Smooth muscle cell (in vitro differentiated cells): ENCODE measurements around the gene GRIK5. TPM values are rescaled to one million over a fixed set of nuclear protein-coding genes. Genes with fewer than 3 reads are reported as not detected.

Source experiments
- DNase-seq: peaks from one replicate; lab custom pipeline; 2025; ENCODE audit not compliant: unreplicated experiment; lab: John Stamatoyannopoulos, UW
- H2AFZ ChIP-seq: fragments of 200-600 bp; sonication (generic); 2 replicates; pipeline ENCODE4 v1.6.0; 2016; ENCODE audit warnings: antibody characterized with exemption, low read depth, mild to moderate bottlenecking
- H3F3A ChIP-seq: fragments of 200-600 bp; sonication (generic); 2 replicates; pipeline ENCODE4 v1.6.0; 2017; ENCODE audit warnings: antibody characterized with exemption, low read depth
- H3K27ac ChIP-seq: fragments of 200-600 bp; sonication (generic); 2 replicates; pipeline ENCODE4 v1.5.1; 2016; ENCODE audit warnings: low read depth, mild to moderate bottlenecking
- H3K27me3 ChIP-seq: fragments of 200-600 bp; sonication (generic); 2 replicates; pipeline ENCODE4 v1.6.1; 2016; ENCODE audit warnings: low read depth, mild to moderate bottlenecking
- H3K36me3 ChIP-seq: fragments of 200-600 bp; sonication (generic); 2 replicates; pipeline ENCODE4 v1.5.1; 2016; ENCODE audit warnings: low read depth
- H3K4me1 ChIP-seq: fragments of 200-600 bp; sonication (generic); 2 replicates; pipeline ENCODE4 v1.5.1; 2016; ENCODE audit warnings: low read depth
- H3K4me2 ChIP-seq: fragments of 200-600 bp; sonication (generic); 2 replicates; pipeline ENCODE4 v1.6.0; 2016; ENCODE audit warnings: mild to moderate bottlenecking
- H3K4me3 ChIP-seq: fragments of 200-600 bp; sonication (generic); 2 replicates; pipeline ENCODE4 v1.5.1; 2016; ENCODE audit warnings: mild to moderate bottlenecking
- H3K79me2 ChIP-seq: fragments of 200-600 bp; sonication (generic); 2 replicates; pipeline ENCODE4 v1.6.0; 2016; ENCODE audit warnings: low read depth, mild to moderate bottlenecking
- H3K9ac ChIP-seq: fragments of 200-600 bp; sonication (generic); 2 replicates; pipeline ENCODE4 v1.6.0; 2016; ENCODE audit warnings: low read depth
- H3K9me3 ChIP-seq: fragments of 200-600 bp; sonication (generic); replicated peaks from 2 replicates; pipeline ENCODE4 v1.5.1; 2016; ENCODE audit warnings: low read depth
- H4K20me1 ChIP-seq: fragments of 200-600 bp; sonication (generic); 2 replicates; pipeline ENCODE4 v1.6.0; 2016; ENCODE audit warnings: low read depth
- CTCF ChIP-seq: fragments of 200-600 bp; sonication (generic); IDR thresholded peaks from 2 replicates; pipeline ENCODE4 v1.5.1; 2017; ENCODE audit warnings: borderline replicate concordance, mild to moderate bottlenecking, antibody characterized with exemption; ENCODE audit not compliant: insufficient read depth, poor library complexity, severe bottlenecking
- WGBS: methylation state at CpG from one replicate; pipeline ENCODE4 v1.1.7; 2016; ENCODE audit warnings: low lambda C conversion rate; 5-methylcytosine and 5-hydroxymethylcytosine counted together
- polyA plus RNA-seq: library from polyadenylated mRNA; unstranded; fragments of >200 nt; fragmentation: Nextera tagmentation; extraction: Ambion mirVana; gene quantifications from 2 replicates; pipeline ENCODE4 v1.2.1, GENCODE V29; 2016
- total RNA-seq: library from RNA; depleted of rRNA; stranded (reverse); fragments of >200 nt; gene quantifications from 2 replicates; pipeline ENCODE4 v1.2.3, GENCODE V29; 2014

The GRIK5 gene
- total and polyA plus RNA-seq, 2 experiments from 2014 or later, result 0.67 to 2.0 TPM

- H3K27ac ChIP-seq, result no peak overlapping the region
- no peak for TF ChIP-seq CTCF
- H3K4me3 ChIP-seq, result no peak overlapping the region
- H3F3A ChIP-seq, result no peaks in the 10 kb centered on the region
- H3K4me2 ChIP-seq, result no peak overlapping the region
- peaks cover 41% of the 10 kb centered on the region for H3K27me3 ChIP-seq
- no peak overlapping the region for H3K9ac ChIP-seq
- WGBS, result 86% methylated on average over 2 of the region's 2 CpGs
- H3K79me2 ChIP-seq, result no peaks in the 10 kb centered on the region
- no peak overlapping the region for H2AFZ ChIP-seq
- no peak for DNase-seq
- peaks cover 4% of the 10 kb centered on the region for H3K4me1 ChIP-seq
- H3K9me3 ChIP-seq, result no peaks in the 10 kb centered on the region
- no peaks in the 10 kb centered on the region for H4K20me1 ChIP-seq
- no peaks in the 10 kb centered on the region for H3K36me3 ChIP-seq
Measured at GRCh38 chr19:41990615-41991014, 79.4 kb downstream of the GRIK5 start.

DNA sequence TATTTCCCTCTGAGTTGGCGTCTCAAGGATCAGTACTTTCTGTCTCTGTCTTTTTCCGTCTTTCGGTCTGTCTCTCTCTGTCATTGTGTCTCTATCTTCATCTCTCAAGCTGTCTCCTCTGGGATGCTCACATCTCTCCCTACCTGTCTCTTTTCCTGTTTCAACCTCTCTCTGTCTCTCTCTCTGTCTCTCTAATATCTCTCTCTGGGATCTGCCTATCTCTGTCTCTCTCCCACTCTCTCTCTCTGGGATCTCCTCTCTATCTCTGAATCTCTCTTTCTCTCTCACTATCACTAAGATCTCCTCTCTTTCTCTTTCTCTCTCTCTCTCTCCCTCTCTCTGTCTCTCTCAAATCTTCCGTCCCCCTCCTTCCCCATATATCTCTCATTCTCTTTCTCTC, 80.0 kb downstream of the GRIK5 start:
- no peak for DNase-seq
- H3K4me2 ChIP-seq, result no peak overlapping the region
- H3K27ac ChIP-seq, result no peak overlapping the region
- H3K4me1 ChIP-seq, result peaks cover 4% of the 10 kb centered on the region
- no peaks in the 10 kb centered on the region for H4K20me1 ChIP-seq
- H3K79me2 ChIP-seq, result no peaks in the 10 kb centered on the region
- H2AFZ ChIP-seq, result no peak overlapping the region
- H3K4me3 ChIP-seq, result no peak overlapping the region
- WGBS, result 89% methylated on average over 4 of the region's 4 CpGs
- TF ChIP-seq CTCF, result no peak
- H3K9ac ChIP-seq, result no peak overlapping the region
- H3K27me3 ChIP-seq, result peaks cover 35% of the 10 kb centered on the region
- no peaks in the 10 kb centered on the region for H3K36me3 ChIP-seq
- no peaks in the 10 kb centered on the region for H3F3A ChIP-seq
- no peaks in the 10 kb centered on the region for H3K9me3 ChIP-seq

DNA sequence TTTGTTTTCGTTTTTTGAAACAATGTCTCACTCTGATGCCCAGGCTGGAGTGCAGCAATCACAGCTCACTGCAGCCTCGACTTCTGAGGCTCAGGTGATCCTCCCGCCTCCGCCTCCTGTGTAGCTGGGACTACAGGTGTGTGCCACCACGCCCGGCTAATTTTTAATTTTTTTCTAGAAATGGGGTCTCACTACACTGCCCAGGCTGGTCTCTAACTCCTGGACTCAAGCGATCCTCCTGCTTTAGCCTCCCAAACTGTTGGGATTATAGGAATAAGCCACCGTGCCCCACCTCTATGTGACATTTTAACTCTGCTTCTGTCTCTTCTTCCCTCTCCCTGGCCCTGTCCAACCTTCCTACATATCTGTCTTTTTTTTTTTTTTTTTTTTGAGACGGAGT, 81.1 kb downstream of the GRIK5 start:
- no peaks in the 10 kb centered on the region for H3F3A ChIP-seq
- H3K4me2 ChIP-seq, result no peak overlapping the region
- peaks cover 25% of the 10 kb centered on the region for H3K27me3 ChIP-seq
- H2AFZ ChIP-seq, result no peak overlapping the region
- 85% methylated on average over 9 of the region's 9 CpGs for WGBS
- no peak overlapping the region for H3K9ac ChIP-seq
- peaks cover 4% of the 10 kb centered on the region for H3K4me1 ChIP-seq
- no peaks in the 10 kb centered on the region for H3K79me2 ChIP-seq
- H3K27ac ChIP-seq, result no peak overlapping the region
- H3K9me3 ChIP-seq, result no peaks in the 10 kb centered on the region
- no peaks in the 10 kb centered on the region for H4K20me1 ChIP-seq
- no peak overlapping the region for H3K4me3 ChIP-seq
- no peak for DNase-seq
- no peaks in the 10 kb centered on the region for H3K36me3 ChIP-seq
- TF ChIP-seq CTCF, result no peak

DNA sequence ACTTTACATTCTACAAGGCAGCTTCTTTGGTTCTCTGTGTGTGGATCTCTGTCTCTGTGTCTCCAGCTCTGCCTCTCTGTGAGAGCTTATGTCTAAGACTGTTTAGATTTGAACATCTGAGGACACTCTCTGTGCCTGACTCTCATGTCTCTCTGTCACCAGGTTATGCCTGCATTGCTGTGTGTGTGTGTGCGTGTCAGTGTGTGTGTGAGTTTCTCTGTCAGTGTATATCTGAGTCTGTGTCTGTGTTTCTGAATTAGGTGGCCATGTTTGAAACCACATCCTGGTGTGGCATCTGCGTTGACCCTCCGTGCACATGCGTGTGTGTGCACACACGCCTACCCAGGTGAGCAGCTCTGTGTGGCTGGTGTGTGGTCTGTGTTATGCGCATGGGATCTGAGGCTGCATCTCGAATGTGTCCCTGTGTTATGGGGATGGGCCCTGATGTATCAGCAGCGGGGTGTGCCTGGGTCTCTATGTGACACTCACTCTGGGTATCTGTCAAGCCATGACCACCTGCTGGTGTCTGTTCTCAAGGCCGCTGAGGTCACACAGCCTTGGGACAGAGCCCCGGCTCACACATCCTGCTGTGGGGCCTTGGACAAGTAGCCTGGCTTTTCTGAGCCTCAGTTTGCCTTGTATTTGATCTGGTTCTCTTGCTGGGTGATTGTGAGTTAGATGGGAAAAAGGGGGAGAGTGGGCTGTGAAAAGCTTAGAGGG, 82.7 kb downstream of the GRIK5 start:
- TF ChIP-seq CTCF, result no peak
- Histone ChIP-seq H3F3A (no peaks in the 10 kb centered on the region), H2AFZ (no peak overlapping the region), H3K4me1 (no peaks in the 10 kb centered on the region), H3K4me3 (no peak overlapping the region), H3K36me3 (no peaks in the 10 kb centered on the region), H3K9me3 (no peaks in the 10 kb centered on the region), H3K27ac (no peak overlapping the region), H3K79me2 (no peaks in the 10 kb centered on the region), H3K4me2 (no peak overlapping the region), H3K27me3 (peaks cover 19% of the 10 kb centered on the region), H4K20me1 (no peaks in the 10 kb centered on the region), H3K9ac (no peak overlapping the region)
- 95% methylated on average over 10 of the region's 10 CpGs for WGBS
- no peak for DNase-seq
